ENCODE measurements around the gene TNIP3.

DNA sequence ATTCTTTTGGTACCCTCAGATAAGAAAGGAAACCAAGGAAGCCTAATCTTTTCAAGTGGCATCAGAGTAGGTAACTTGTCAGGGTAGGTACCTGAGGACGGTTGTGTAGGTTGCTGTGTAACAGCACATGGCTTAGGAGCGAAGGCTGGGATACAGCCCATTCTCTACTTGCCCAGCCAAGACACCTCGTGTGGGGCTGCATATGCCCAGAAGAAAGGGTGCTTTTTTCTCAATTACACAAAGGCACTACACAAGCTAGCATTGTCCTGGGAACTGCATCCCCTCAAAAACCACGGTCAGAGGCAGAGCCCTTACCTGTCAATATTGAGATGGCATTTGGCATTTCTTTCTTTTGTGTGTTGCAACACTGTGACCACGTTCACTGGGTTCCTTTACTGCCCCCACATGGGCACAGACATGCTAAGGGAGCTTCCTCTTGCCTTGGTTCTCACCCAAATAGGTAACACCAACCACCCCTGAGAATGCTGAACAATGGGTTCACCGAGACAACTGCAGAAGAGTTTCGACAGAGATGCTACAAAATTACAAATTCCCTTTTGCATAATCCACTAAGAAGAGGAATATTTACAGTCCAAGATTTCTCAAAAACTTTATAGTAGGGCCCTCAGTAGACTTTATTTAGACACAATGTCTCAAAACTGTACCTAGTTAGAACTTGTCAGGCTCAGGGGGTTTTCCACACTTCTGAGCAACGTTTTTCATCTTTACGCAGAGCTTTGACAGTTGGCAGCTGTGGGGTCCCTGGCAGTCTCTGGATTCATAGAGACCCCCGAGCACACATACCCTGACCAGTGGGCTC is 35.8 kb upstream of the TNIP3 start:
- TF ChIP-seq SAP30 (IDR thresholded peaks at IDR 0.05; ENCODE audit: borderline replicate concordance, insufficient read depth, low read depth, low read length, poor library complexity, severe bottlenecking) (no peak), ESRRB (CRISPR knock-in tag; IDR thresholded peaks at IDR 0.05; ENCODE audit: borderline replicate concordance) (no peak), SIN3B (IDR thresholded peaks at IDR 0.05; ENCODE audit: low read depth) (no peak), KAT7 (CRISPR knock-in tag; IDR thresholded peaks at IDR 0.05; ENCODE audit: borderline replicate concordance) (no peak), SIN3A (IDR thresholded peaks at IDR 0.05; ENCODE audit: borderline replicate concordance in 2 of 2, control insufficient read depth in 1 of 2, low read depth in 2 of 2, low read length in 2 of 2) (no peak), DNMT1 (IDR thresholded peaks at IDR 0.05) (no peak), ZNF431 (CRISPR knock-in tag; IDR thresholded peaks at IDR 0.05) (no peak), GABPA (tag; conservative IDR thresholded peaks at IDR 0.05; ENCODE audit: low read depth) (no peak)
- TF ChIP-seq, protein P1, sequence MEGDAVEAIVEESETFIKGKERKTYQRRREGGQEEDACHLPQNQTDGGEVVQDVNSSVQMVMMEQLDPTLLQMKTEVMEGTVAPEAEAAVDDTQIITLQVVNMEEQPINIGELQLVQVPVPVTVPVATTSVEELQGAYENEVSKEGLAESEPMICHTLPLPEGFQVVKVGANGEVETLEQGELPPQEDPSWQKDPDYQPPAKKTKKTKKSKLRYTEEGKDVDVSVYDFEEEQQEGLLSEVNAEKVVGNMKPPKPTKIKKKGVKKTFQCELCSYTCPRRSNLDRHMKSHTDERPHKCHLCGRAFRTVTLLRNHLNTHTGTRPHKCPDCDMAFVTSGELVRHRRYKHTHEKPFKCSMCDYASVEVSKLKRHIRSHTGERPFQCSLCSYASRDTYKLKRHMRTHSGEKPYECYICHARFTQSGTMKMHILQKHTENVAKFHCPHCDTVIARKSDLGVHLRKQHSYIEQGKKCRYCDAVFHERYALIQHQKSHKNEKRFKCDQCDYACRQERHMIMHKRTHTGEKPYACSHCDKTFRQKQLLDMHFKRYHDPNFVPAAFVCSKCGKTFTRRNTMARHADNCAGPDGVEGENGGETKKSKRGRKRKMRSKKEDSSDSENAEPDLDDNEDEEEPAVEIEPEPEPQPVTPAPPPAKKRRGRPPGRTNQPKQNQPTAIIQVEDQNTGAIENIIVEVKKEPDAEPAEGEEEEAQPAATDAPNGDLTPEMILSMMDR (IDR thresholded peaks at IDR 0.05 in 2 of 3, conservative IDR thresholded peaks at IDR 0.05 in 1 of 3; ENCODE audit: insufficient read depth in 2 of 3, low read depth in 1 of 3, low read length in 3 of 3) = no peak
- TF ChIP-seq, protein P2, sequence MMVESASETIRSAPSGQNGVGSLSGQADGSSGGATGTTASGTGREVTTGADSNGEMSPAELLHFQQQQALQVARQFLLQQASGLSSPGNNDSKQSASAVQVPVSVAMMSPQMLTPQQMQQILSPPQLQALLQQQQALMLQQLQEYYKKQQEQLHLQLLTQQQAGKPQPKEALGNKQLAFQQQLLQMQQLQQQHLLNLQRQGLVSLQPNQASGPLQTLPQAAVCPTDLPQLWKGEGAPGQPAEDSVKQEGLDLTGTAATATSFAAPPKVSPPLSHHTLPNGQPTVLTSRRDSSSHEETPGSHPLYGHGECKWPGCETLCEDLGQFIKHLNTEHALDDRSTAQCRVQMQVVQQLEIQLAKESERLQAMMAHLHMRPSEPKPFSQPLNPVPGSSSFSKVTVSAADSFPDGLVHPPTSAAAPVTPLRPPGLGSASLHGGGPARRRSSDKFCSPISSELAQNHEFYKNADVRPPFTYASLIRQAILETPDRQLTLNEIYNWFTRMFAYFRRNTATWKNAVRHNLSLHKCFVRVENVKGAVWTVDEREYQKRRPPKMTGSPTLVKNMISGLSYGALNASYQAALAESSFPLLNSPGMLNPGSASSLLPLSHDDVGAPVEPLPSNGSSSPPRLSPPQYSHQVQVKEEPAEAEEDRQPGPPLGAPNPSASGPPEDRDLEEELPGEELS (CRISPR knock-in tag; IDR thresholded peaks at IDR 0.05; ENCODE audit: borderline replicate concordance) = no peak

Measured in K562 (cell line).